ENCODE results near the gene ZNF768.

ZNF768 gene

DNA sequence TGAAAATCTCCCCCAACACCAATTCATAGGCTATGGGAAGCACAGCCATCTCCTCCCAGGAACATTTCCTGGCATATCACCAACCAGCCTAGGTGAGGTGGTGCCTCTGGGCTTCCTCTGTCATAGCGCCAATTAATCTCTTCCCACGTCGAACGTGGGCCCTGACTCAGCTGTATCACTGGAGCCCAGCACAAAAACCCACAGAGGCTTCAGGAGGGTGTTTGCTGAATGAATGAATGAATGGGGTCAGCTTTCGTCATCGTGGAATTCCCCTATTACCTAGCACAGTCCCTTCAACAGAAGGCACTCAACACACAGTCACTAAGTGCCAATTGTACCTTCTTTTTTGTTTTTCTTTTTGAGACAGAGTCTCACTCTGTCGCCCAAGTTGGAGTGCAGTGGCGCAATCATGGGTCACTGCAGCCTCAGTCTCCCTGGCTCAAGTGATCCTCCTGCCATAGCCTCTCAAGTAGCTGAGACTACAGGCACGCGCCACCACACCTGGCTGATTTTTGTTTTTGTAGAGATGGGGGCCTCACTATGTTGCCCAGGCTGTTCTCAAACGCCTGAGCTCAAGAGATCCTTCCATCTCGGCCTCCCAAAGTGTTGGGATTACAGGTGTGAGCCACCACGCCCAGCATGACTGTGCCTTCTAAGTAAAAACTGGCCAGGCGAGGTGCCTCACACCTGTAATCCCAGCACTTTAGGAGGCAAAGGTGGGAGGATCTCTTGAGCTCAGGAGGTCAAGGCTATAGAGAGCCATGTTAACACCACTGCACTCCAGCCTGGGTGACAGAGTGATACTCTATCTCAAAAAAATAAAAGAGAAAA lies 41.0 kb upstream of the ZNF768 start:
- no peak overlapping the region for H3K18ac ChIP-seq (ENCODE audit: low read length)
- no peak overlapping the region for H3K4me3 ChIP-seq (ENCODE audit: low read depth, low read length)
- no peak overlapping the region for H2AFZ ChIP-seq (ENCODE audit: insufficient read depth, low read length, poor library complexity)
- H3K79me1 ChIP-seq (ENCODE audit: low read length): peaks cover 11% of the 10 kb centered on the region
- no peak overlapping the region for H3K4me2 ChIP-seq (ENCODE audit: low read length)
- no peaks in the 10 kb centered on the region for H3K27me3 ChIP-seq (ENCODE audit: insufficient read depth, low read length)
- no peak overlapping the region for H3K4ac ChIP-seq (ENCODE audit: low read depth, low read length)
- H4K91ac ChIP-seq (ENCODE audit: low read depth, low read length): no peak overlapping the region
- no peak overlapping the region for H3K14ac ChIP-seq (ENCODE audit: low read length)
- H3K79me2 ChIP-seq (ENCODE audit: control insufficient read depth, insufficient read depth, low read length, poor library complexity): peaks cover 9% of the 10 kb centered on the region
- no peak overlapping the region for H2AK5ac ChIP-seq (ENCODE audit: low read length)
- no peak overlapping the region for H4K12ac ChIP-seq (ENCODE audit: low read depth, low read length)
- H4K8ac ChIP-seq (ENCODE audit: low read depth, low read length): no peak overlapping the region
- WGBS (ENCODE audit: extremely low coverage, insufficient coverage, insufficient read length): no CpG with 5 or more reads among the region's 14 CpGs
- peaks cover 7 to 8% of the 10 kb centered on the region in 2 experiments for H3K4me1 ChIP-seq (ENCODE audit: control insufficient read depth in 1 of 2, insufficient read depth in 2 of 2, low read length in 2 of 2)
- no peak overlapping the region for H3K9ac ChIP-seq (ENCODE audit: low read length)
- no peak overlapping the region for H3K27ac ChIP-seq (ENCODE audit: low read depth, low read length)
- H2BK12ac ChIP-seq (ENCODE audit: low read length): no peak overlapping the region
- no peak overlapping the region for H2BK120ac ChIP-seq (ENCODE audit: insufficient read depth, low read length, poor library complexity)
- H3K36me3 ChIP-seq (ENCODE audit: control insufficient read depth in 1 of 2, insufficient read depth in 2 of 2, low read length in 2 of 2): peaks cover 0 to 3% of the 10 kb centered on the region in 2 experiments
- H3K9me3 ChIP-seq (ENCODE audit: insufficient read depth, low read depth, low read length): peaks cover 2% of the 10 kb centered on the region
- no peak overlapping the region for H3K23ac ChIP-seq (ENCODE audit: low read length)
- peak in 1 of 2 donors; percentile 19 for DNase-seq
- H2BK5ac ChIP-seq (ENCODE audit: low read depth, low read length, poor library complexity): no peak overlapping the region

DNA sequence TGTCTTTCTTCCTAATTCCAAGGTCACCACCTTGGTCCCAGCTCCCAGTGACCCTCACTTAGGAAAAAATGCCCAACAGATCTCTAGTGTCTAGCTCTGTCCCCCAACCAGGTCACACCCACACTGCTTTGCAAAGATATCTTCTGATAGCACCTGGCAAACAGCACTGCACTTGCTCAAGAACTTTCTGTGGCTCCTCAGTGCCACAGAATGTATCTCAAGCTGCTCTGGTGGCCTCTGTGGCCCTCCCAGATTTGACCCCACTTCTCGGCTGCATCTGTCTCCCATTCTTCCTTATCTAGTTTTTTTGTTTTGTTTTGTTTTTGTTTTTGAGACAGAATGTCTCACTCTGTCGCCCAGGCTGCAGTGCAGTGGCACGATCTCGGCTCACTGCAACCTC lies 40.2 kb upstream of the ZNF768 start:
- H3K9me3 ChIP-seq (ENCODE audit: insufficient read depth, low read depth, low read length): peaks cover 2% of the 10 kb centered on the region
- H2BK5ac ChIP-seq (ENCODE audit: low read depth, low read length, poor library complexity): no peak overlapping the region
- H3K18ac ChIP-seq (ENCODE audit: low read length): no peak overlapping the region
- no peaks in the 10 kb centered on the region for H3K27me3 ChIP-seq (ENCODE audit: insufficient read depth, low read length)
- no peak overlapping the region for H3K27ac ChIP-seq (ENCODE audit: low read depth, low read length)
- DNase-seq: no peak
- no peak overlapping the region for H3K23ac ChIP-seq (ENCODE audit: low read length)
- no peak overlapping the region for H3K4me3 ChIP-seq (ENCODE audit: low read depth, low read length)
- no peak overlapping the region for H3K4ac ChIP-seq (ENCODE audit: low read depth, low read length)
- peaks cover 5% of the 10 kb centered on the region in 2 experiments for H3K4me1 ChIP-seq (ENCODE audit: control insufficient read depth in 1 of 2, insufficient read depth in 2 of 2, low read length in 2 of 2)
- no peak overlapping the region for H2BK12ac ChIP-seq (ENCODE audit: low read length)
- H3K36me3 ChIP-seq (ENCODE audit: control insufficient read depth in 1 of 2, insufficient read depth in 2 of 2, low read length in 2 of 2): peaks cover 0 to 3% of the 10 kb centered on the region in 2 experiments
- H4K91ac ChIP-seq (ENCODE audit: low read depth, low read length): no peak overlapping the region
- no peak overlapping the region for H4K8ac ChIP-seq (ENCODE audit: low read depth, low read length)
- no peak overlapping the region for H3K9ac ChIP-seq (ENCODE audit: low read length)
- peaks cover 7% of the 10 kb centered on the region for H3K79me2 ChIP-seq (ENCODE audit: control insufficient read depth, insufficient read depth, low read length, poor library complexity)
- no peak overlapping the region for H4K12ac ChIP-seq (ENCODE audit: low read depth, low read length)
- H2BK120ac ChIP-seq (ENCODE audit: insufficient read depth, low read length, poor library complexity): no peak overlapping the region
- peaks cover 7% of the 10 kb centered on the region for H3K79me1 ChIP-seq (ENCODE audit: low read length)
- no peak overlapping the region for H3K4me2 ChIP-seq (ENCODE audit: low read length)
- H2AK5ac ChIP-seq (ENCODE audit: low read length): no peak overlapping the region
- no peak overlapping the region for H3K14ac ChIP-seq (ENCODE audit: low read length)
- no peak overlapping the region for H2AFZ ChIP-seq (ENCODE audit: insufficient read depth, low read length, poor library complexity)
- WGBS (ENCODE audit: extremely low coverage, insufficient coverage, insufficient read length): no CpG with 5 or more reads among the region's 4 CpGs

DNA sequence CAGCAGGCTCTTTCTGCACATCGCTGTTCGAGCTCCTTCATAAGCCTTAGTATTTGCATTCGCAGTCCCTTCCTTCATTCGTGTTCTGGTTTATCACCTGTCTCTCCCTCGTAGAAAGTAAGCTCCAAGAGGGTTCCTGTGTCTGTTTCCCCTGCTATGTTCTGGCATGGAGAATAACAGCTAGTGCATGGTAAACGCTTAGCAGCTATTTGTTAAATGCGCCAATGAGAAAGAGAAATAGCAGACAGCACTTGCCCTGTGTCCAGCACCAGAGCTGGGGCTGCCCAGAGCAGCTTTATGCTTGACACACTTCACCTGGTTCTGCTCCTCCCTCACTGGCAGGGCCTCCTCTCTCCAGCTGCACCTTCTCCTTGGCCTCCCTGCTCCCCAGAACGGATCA lies 39.6 kb upstream of the ZNF768 start:
- Histone ChIP-seq H3K14ac (ENCODE audit: low read length) (no peak overlapping the region), H3K4me2 (ENCODE audit: low read length) (no peak overlapping the region), H2BK120ac (ENCODE audit: insufficient read depth, low read length, poor library complexity) (no peak overlapping the region), H2AK5ac (ENCODE audit: low read length) (no peak overlapping the region), H3K18ac (ENCODE audit: low read length) (no peak overlapping the region), H3K36me3 (ENCODE audit: control insufficient read depth in 1 of 2, insufficient read depth in 2 of 2, low read length in 2 of 2) (peaks cover 0 to 3% of the 10 kb centered on the region in 2 experiments), H3K4me1 (ENCODE audit: control insufficient read depth in 1 of 2, insufficient read depth in 2 of 2, low read length in 2 of 2) (peaks cover 3% of the 10 kb centered on the region in 2 experiments), H3K23ac (ENCODE audit: low read length) (no peak overlapping the region), H3K27ac (ENCODE audit: low read depth, low read length) (no peak overlapping the region), H2BK12ac (ENCODE audit: low read length) (no peak overlapping the region), H2BK5ac (ENCODE audit: low read depth, low read length, poor library complexity) (no peak overlapping the region), H3K9me3 (ENCODE audit: insufficient read depth, low read depth, low read length) (peaks cover 2% of the 10 kb centered on the region), H2AFZ (ENCODE audit: insufficient read depth, low read length, poor library complexity) (no peak overlapping the region), H4K8ac (ENCODE audit: low read depth, low read length) (no peak overlapping the region), H3K4me3 (ENCODE audit: low read depth, low read length) (no peak overlapping the region), H4K91ac (ENCODE audit: low read depth, low read length) (no peak overlapping the region), H3K4ac (ENCODE audit: low read depth, low read length) (no peak overlapping the region), H4K12ac (ENCODE audit: low read depth, low read length) (no peak overlapping the region), H3K79me2 (ENCODE audit: control insufficient read depth, insufficient read depth, low read length, poor library complexity) (peaks cover 1% of the 10 kb centered on the region), H3K79me1 (ENCODE audit: low read length) (peaks cover 2% of the 10 kb centered on the region), H3K9ac (ENCODE audit: low read length) (no peak overlapping the region), H3K27me3 (ENCODE audit: insufficient read depth, low read length) (no peaks in the 10 kb centered on the region)
- WGBS (ENCODE audit: extremely low coverage, insufficient coverage, insufficient read length): no CpG with 5 or more reads among the region's 8 CpGs
- no peak for DNase-seq

DNA sequence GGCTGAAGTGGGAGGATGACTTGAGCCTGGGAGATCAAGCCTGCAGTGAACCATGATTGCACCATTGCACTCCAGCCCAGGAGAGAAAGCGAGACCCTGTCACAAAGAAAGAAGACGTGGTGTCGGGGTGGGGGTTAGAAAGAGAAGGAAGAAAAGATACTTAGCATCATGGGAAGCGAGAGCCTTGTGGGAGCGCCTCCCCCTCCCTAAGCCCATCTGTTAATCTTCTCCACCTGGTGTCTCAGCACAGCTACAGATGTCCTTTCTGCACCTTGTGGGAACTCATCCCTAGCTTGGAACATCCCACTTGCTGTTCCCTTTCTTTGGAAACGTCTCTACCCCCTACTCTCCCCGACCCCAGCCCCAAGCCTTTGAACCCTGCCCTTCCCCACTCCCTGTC lies 39.2 kb upstream of the ZNF768 start:
- Histone ChIP-seq H3K14ac (ENCODE audit: low read length) (no peak overlapping the region), H4K12ac (ENCODE audit: low read depth, low read length) (no peak overlapping the region), H2BK12ac (ENCODE audit: low read length) (no peak overlapping the region), H2BK120ac (ENCODE audit: insufficient read depth, low read length, poor library complexity) (no peak overlapping the region), H3K27me3 (ENCODE audit: insufficient read depth, low read length) (no peaks in the 10 kb centered on the region), H3K23ac (ENCODE audit: low read length) (no peak overlapping the region), H2BK5ac (ENCODE audit: low read depth, low read length, poor library complexity) (no peak overlapping the region), H3K4me2 (ENCODE audit: low read length) (no peak overlapping the region), H3K4ac (ENCODE audit: low read depth, low read length) (no peak overlapping the region), H3K79me2 (ENCODE audit: control insufficient read depth, insufficient read depth, low read length, poor library complexity) (no peaks in the 10 kb centered on the region), H3K9me3 (ENCODE audit: insufficient read depth, low read depth, low read length) (peaks cover 2% of the 10 kb centered on the region), H2AFZ (ENCODE audit: insufficient read depth, low read length, poor library complexity) (no peak overlapping the region), H3K9ac (ENCODE audit: low read length) (no peak overlapping the region), H4K8ac (ENCODE audit: low read depth, low read length) (no peak overlapping the region), H3K18ac (ENCODE audit: low read length) (no peak overlapping the region), H4K91ac (ENCODE audit: low read depth, low read length) (no peak overlapping the region), H3K79me1 (ENCODE audit: low read length) (no peaks in the 10 kb centered on the region), H3K27ac (ENCODE audit: low read depth, low read length) (no peak overlapping the region), H2AK5ac (ENCODE audit: low read length) (no peak overlapping the region), H3K36me3 (ENCODE audit: control insufficient read depth in 1 of 2, insufficient read depth in 2 of 2, low read length in 2 of 2) (peaks cover 0 to 3% of the 10 kb centered on the region in 2 experiments), H3K4me1 (ENCODE audit: control insufficient read depth in 1 of 2, insufficient read depth in 2 of 2, low read length in 2 of 2) (no peaks in the 10 kb centered on the region), H3K4me3 (ENCODE audit: low read depth, low read length) (no peak overlapping the region)
- no peak for DNase-seq
- no CpG with 5 or more reads among the region's 7 CpGs for WGBS (ENCODE audit: extremely low coverage, insufficient coverage, insufficient read length)
